HEK293 (cell line): ENCODE results near the gene AMPD2.
A peak's percentile ranks its signal among the peaks of the same experiment; 100 is the strongest.

Source experiments
- CTCF ChIA-PET: fragments of 350-600 bp; formaldehyde crosslinking; extraction: SDS; loops from one replicate; lab custom pipeline; 2021; ENCODE audit warnings: antibody characterized with exemption; lab: Yijun Ruan, JAX
- POLR2A ChIA-PET: fragments of 300-600 bp; formaldehyde crosslinking; extraction: SDS; loops from one replicate; lab custom pipeline; 2020; ENCODE audit warnings: antibody characterized with exemption, inconsistent platforms; lab: Yijun Ruan, JAX
- H3K27ac ChIP-seq: fragments of 200-500 bp; sonication (Bioruptor generic); 2 replicates; pipeline ENCODE4 v1.5.1; 2014; ENCODE audit warnings: low read depth, low read length, control low read depth, inconsistent platforms; ENCODE audit errors: extremely low read depth
- H3K36me3 ChIP-seq, 2 experiments: fragments of 200-500 bp in 1 of 2; sonication (Bioruptor generic) in 1 of 2; 1 replicate in 1 of 2; 2 replicates in 1 of 2; pipeline ENCODE4 v1.5.1; 2014 to 2017; ENCODE audit warnings: inconsistent platforms in 2 of 2, low read length in 2 of 2; ENCODE audit not compliant: control insufficient read depth in 2 of 2, insufficient read depth in 1 of 2
- H3K4me1 ChIP-seq: fragments of 200-500 bp; sonication (Bioruptor generic); 2 replicates; pipeline ENCODE4 v1.5.1; 2014; ENCODE audit warnings: mild to moderate bottlenecking, low read length, inconsistent platforms; ENCODE audit not compliant: control insufficient read depth, insufficient read depth
- H3K4me3 ChIP-seq: 2 replicates; pipeline ENCODE4 v1.5.1; 2011; ENCODE audit warnings: low read depth, mild to moderate bottlenecking, control low read depth, low read length, moderate library complexity
- H3K9me3 ChIP-seq: fragments of 200-500 bp; sonication (Bioruptor generic); 2 replicates; pipeline ENCODE4 v1.5.1; 2014; ENCODE audit warnings: low read depth, low read length, inconsistent platforms; ENCODE audit not compliant: control insufficient read depth, insufficient read depth
- RBAK ChIP-seq: fragments of 450-650 bp; formaldehyde crosslinking; IDR thresholded peaks from 2 replicates; pipeline ENCODE4 v1.5.1; 2016; ENCODE audit warnings: missing biosample characterization, missing genetic modification characterization
- REPIN1 ChIP-seq: fragments of 450-650 bp; formaldehyde crosslinking; IDR thresholded peaks from 2 replicates; pipeline ENCODE4 v1.5.1; 2017; ENCODE audit warnings: missing biosample characterization, missing genetic modification characterization, low read depth
- SP2 ChIP-seq: fragments of 450-650 bp; formaldehyde crosslinking; IDR thresholded peaks from 2 replicates; pipeline ENCODE4 v1.5.1; 2016; ENCODE audit warnings: missing biosample characterization, missing genetic modification characterization
- TCF7L2 ChIP-seq: IDR thresholded peaks from 2 replicates; pipeline ENCODE4 v1.6.1; 2011; ENCODE audit warnings: low read depth, mild to moderate bottlenecking, inconsistent platforms, low read length, moderate library complexity, borderline replicate concordance
- ZNF19 ChIP-seq: fragments of 450-650 bp; formaldehyde crosslinking; IDR thresholded peaks from 2 replicates; pipeline ENCODE4; 2016; ENCODE audit warnings: missing biosample characterization, missing genetic modification characterization, low read depth
- ZNF292 ChIP-seq: fragments of 450-650 bp; formaldehyde crosslinking; IDR thresholded peaks from 2 replicates; pipeline ENCODE4 v1.5.1; 2016; ENCODE audit warnings: low read depth, missing biosample characterization, missing genetic modification characterization, borderline replicate concordance
- ZNF335 ChIP-seq: fragments of 450-650 bp; formaldehyde crosslinking; conservative IDR thresholded peaks from 2 replicates; pipeline ENCODE4 v1.5.1; 2016; ENCODE audit warnings: missing biosample characterization, missing genetic modification characterization
- ZNF416 ChIP-seq: fragments of 450-650 bp; formaldehyde crosslinking; IDR thresholded peaks from 2 replicates; pipeline ENCODE4 v1.5.1; 2016; ENCODE audit warnings: missing biosample characterization, missing genetic modification characterization
- TF ChIP-seq, protein P1 (sequence below): fragments of 450-650 bp; formaldehyde crosslinking; IDR thresholded peaks from 2 replicates; pipeline ENCODE4 v1.5.1; 2016; ENCODE audit warnings: missing biosample characterization, missing genetic modification characterization
- TF ChIP-seq, protein P2 (sequence below): fragments of 450-650 bp; formaldehyde crosslinking; IDR thresholded peaks from 2 replicates; pipeline ENCODE4 v1.5.1; 2016; ENCODE audit warnings: missing biosample characterization, missing genetic modification characterization

Gene AMPD2

DNA sequence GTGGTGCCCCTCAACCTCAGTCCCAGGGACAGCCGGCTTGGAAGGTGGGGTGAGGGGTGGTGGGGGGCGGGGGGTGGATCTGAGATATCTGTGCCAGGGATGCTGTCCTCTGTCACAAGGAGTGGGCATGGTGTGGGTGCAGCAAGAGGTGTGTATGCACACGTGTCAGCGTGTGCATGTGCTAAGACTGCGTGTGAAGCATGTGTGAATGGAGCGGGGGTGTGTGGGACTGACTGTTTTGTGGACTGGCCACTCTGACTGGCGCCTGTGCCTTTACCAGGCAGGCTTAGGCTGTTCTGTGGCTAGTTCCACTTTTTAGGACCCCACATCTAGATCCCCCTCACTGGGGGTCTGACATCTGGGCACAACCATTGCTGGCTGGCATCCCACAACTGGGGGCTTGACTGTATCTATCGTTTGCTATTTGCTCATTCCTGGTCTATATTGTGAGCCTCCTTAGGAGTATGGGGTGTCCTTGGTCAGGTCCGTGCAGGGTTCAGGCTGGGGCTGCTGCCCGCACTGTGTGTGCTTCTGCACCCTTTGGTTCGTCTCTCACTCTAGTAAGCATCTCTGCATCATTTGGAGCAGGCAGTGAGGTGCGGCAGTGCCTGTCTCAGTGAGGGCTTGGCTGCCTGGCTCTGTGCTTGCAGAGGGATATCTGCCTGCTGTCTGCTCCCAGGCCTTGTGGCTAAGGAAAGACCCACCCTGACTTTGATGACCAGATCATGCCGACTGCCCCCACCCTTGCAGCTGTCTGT, 1.9 kb downstream of the AMPD2 start (continued):
- no peak for TF ChIP-seq ZNF416 (tag by site-specific recombination)
- TF ChIP-seq SP2 (tag by site-specific recombination): no peak

DNA sequence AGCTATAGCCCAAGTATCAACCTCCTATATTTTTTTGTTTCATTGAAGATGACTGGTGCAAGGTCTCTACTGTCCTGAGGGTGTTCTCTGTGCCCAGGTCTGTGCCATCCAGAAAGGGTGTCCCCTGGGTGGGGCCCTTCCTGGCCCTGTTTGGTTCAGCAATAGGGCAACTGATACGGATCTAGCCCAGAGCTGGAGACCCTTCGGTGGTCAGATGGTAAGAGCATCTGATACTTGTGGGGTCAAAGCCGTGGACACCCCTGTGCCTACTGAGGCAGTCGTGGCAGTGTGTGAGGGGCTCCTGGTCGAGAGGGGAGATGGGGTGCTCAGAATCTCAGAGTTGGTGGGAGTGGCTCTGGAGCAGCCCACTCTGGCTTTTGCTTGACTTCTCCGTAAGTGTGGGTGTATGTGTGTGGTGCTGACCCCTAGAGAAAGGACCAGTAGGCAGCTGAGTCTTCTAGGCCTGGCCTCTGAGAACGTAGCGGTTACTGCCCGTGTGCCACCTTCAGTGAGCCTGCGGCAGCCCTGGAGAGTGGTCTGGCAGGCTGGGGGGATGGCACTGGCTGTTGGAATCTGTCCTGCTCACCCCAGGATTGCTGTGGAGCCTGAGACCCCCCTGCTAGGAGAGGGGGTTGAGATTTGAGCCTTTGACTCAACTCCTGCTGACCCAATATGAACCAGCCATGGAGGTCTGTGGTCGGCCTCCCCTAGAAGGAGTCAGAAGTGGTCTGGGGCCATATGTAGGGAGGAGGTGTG, 2.7 kb downstream of the AMPD2 start:
- no peak for TF ChIP-seq ZNF292
- no peak for TF ChIP-seq RBAK (tag by site-specific recombination)
- TF ChIP-seq, protein P1, sequence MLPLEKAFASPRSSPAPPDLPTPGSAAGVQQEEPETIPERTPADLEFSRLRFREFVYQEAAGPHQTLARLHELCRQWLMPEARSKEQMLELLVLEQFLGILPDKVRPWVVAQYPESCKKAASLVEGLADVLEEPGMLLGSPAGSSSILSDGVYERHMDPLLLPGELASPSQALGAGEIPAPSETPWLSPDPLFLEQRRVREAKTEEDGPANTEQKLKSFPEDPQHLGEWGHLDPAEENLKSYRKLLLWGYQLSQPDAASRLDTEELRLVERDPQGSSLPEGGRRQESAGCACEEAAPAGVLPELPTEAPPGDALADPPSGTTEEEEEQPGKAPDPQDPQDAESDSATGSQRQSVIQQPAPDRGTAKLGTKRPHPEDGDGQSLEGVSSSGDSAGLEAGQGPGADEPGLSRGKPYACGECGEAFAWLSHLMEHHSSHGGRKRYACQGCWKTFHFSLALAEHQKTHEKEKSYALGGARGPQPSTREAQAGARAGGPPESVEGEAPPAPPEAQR: no peak
- ChIA-PET POLR2A (interaction anchor here (1.2 kb wide), 1 partner anchor 74 kb away, joined by 3 read pairs; the partner anchor contains the start of gene GNAI3), CTCF (interaction anchor here (0.6 to 1.1 kb wide), 3 partner anchors 76 to 491 kb away, joined by 3 to 4 read pairs (median 3); no protein-coding TSS in a partner anchor)
- Histone ChIP-seq H3K9me3 (no peaks in the 10 kb centered on the region), H3K36me3 (peaks cover 0 to 23% of the 10 kb centered on the region in 2 experiments; a peak in 2 of 3 replicates), H3K4me1 (peaks cover 4% of the 10 kb centered on the region; the same call in 1 of the 2 replicates), H3K27ac (no peak overlapping the region), H3K4me3 (no peak overlapping the region)

DNA sequence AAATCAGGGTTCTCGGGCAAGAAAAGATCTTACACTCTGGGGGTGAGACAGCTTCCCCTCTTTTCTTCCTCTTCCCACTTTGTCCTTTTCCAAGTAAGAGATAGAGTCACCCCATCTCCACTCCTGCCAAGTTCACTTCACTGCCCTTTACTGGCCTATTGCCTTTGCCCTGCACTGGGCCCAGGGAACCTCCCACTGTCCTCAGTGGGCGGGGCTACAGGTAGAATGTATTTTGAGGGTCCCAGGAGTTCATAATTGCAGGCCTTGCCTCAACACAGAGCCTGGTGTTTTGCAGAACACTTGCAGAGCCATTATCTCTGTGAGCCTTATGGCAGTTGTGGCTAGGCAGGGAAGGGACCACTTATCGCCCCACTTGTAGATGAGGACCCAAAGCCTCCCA, 3.3 kb downstream of the AMPD2 start:
- no peaks in the 10 kb centered on the region for H3K9me3 ChIP-seq
- peaks cover 4 to 29% of the 10 kb centered on the region in 2 experiments; a peak in 2 of 3 replicates for H3K36me3 ChIP-seq
- ChIA-PET CTCF (interaction anchor here (0.7 kb wide), 1 partner anchor 491 kb away, joined by 3 read pairs; no protein-coding TSS in a partner anchor), POLR2A (no interaction called here)
- no peak overlapping the region for H3K27ac ChIP-seq
- peaks cover 4% of the 10 kb centered on the region; the same call in 1 of the 2 replicates for H3K4me1 ChIP-seq
- TF ChIP-seq REPIN1 (no peak), TCF7L2 (no peak), ZNF335 (tag by site-specific recombination) (0 out of 2 replicates have a peak, but pooled peaks have one; percentile 25)
- TF ChIP-seq, all 188 proteins: peak for 1
- no peak overlapping the region for H3K4me3 ChIP-seq

DNA sequence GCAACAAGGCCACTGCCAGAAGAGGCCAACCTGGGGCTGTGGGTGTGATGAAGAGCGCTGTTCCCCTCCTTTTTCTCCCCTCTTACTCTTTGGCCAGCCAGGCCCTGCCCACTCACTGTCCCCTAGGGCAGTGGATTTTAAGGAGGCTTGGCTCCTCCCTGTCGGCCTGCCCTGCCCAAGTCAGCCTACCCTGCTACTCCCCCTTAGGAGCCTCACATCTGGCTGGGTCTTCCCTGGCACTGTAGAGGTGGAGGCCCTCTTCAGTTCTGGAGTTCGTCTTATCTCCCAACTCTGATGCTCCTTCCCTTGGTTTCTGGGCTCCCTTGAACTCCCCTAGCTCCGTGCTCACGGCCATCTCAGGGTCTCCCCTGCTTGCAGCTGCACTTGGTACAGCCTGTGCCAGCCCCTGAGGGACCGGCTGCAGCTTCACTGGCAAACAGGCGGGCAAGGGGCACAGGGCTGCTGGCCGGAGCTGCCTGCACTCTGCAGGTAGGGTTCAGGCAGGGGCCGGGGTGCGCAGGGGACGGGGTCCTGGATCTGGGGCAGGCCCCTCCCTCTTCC, 4.0 kb downstream of the AMPD2 start:
- H3K9me3 ChIP-seq: no peaks in the 10 kb centered on the region
- TF ChIP-seq ZNF19 (tag by site-specific recombination): no peak
- TF ChIP-seq, protein P2, sequence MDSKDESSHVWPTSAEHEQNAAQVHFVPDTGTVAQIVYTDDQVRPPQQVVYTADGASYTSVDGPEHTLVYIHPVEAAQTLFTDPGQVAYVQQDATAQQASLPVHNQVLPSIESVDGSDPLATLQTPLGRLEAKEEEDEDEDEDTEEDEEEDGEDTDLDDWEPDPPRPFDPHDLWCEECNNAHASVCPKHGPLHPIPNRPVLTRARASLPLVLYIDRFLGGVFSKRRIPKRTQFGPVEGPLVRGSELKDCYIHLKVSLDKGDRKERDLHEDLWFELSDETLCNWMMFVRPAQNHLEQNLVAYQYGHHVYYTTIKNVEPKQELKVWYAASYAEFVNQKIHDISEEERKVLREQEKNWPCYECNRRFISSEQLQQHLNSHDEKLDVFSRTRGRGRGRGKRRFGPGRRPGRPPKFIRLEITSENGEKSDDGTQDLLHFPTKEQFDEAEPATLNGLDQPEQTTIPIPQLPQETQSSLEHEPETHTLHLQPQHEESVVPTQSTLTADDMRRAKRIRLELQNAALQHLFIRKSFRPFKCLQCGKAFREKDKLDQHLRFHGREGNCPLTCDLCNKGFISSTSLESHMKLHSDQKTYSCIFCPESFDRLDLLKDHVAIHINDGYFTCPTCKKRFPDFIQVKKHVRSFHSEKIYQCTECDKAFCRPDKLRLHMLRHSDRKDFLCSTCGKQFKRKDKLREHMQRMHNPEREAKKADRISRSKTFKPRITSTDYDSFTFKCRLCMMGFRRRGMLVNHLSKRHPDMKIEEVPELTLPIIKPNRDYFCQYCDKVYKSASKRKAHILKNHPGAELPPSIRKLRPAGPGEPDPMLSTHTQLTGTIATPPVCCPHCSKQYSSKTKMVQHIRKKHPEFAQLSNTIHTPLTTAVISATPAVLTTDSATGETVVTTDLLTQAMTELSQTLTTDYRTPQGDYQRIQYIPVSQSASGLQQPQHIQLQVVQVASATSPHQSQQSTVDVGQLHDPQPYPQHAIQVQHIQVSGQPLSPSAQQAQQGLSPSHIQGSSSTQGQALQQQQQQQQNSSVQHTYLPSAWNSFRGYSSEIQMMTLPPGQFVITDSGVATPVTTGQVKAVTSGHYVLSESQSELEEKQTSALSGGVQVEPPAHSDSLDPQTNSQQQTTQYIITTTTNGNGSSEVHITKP (tag by site-specific recombination): peak; percentile 92
- ChIA-PET POLR2A (interaction anchor here (1.1 kb wide), 1 partner anchor 9 kb away, joined by 4 read pairs; no protein-coding TSS in a partner anchor), CTCF (interaction anchor here (1.3 kb wide), 1 partner anchor 78 kb away, joined by 4 read pairs; no protein-coding TSS in a partner anchor)
- peaks cover 4% of the 10 kb centered on the region; the same call in 1 of the 2 replicates for H3K4me1 ChIP-seq
- H3K36me3 ChIP-seq: peaks cover 4 to 37% of the 10 kb centered on the region in 2 experiments; a peak in 2 of 3 replicates
- no peak overlapping the region for H3K27ac ChIP-seq
- H3K4me3 ChIP-seq: no peak overlapping the region
